Mucosa of stomach (tissue), 1 donor: Measurements from ENCODE around the gene MALRD1.

Experiments
- H3K27me3 ChIP-seq: one replicate; pipeline ENCODE4 v1.7.0; 2013; ENCODE audit warnings: mild to moderate bottlenecking, low read length; ENCODE audit not compliant: control insufficient read depth, insufficient read depth
- H3K36me3 ChIP-seq: one replicate; pipeline ENCODE4 v1.7.0; 2013; ENCODE audit warnings: low read length; ENCODE audit not compliant: control insufficient read depth, insufficient read depth
- H3K4me1 ChIP-seq: one replicate; pipeline ENCODE4 v1.7.0; 2013; ENCODE audit warnings: mild to moderate bottlenecking, low read length; ENCODE audit not compliant: control insufficient read depth, insufficient read depth
- H3K4me3 ChIP-seq: one replicate; pipeline ENCODE4 v1.7.0; 2013; ENCODE audit warnings: low read length
- H3K9ac ChIP-seq: one replicate; pipeline ENCODE4 v1.7.0; 2013; ENCODE audit warnings: mild to moderate bottlenecking, low read length, moderate library complexity
- H3K9me3 ChIP-seq: one replicate; pipeline ENCODE4 v1.7.0; 2013; ENCODE audit warnings: mild to moderate bottlenecking, low read length, moderate library complexity; ENCODE audit not compliant: control insufficient read depth
- donor health status: Pancreatic carcinoma.

Gene MALRD1

DNA sequence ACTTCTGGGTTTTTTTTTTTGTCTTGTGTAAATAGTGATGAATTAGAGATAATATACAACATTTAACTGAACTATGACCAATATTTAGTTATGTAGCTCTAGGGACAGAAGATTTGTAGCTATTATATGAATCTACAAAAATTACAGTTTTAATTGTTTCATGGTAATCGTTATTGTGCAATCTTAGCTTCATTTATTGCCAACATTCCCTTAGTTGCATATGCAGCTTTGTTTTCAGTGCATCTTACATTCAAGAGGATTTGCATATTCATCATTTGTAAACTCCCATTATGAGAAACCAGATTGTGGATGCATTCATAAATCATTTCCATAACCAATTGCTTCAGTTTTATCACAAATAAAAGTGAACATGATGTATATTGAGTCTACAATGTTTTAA lies 68.8 kb downstream of the MALRD1 start:
- Histone ChIP-seq H3K27me3 (no peaks in the 10 kb centered on the region), H3K36me3 (no peaks in the 10 kb centered on the region), H3K4me3 (no peak overlapping the region), H3K9ac (no peak overlapping the region), H3K9me3 (no peaks in the 10 kb centered on the region), H3K4me1 (no peaks in the 10 kb centered on the region)

GRCh38 chr10:19119191-19119590 lies 70.6 kb downstream of the MALRD1 start:
- no peak overlapping the region for H3K9ac ChIP-seq

GRCh38 chr10:19120381-19120908 lies 71.8 kb downstream of the MALRD1 start:
- no peak overlapping the region for H3K4me3 ChIP-seq
- H3K27me3 ChIP-seq: no peaks in the 10 kb centered on the region
- no peaks in the 10 kb centered on the region for H3K9me3 ChIP-seq
- H3K36me3 ChIP-seq: no peaks in the 10 kb centered on the region
- no peaks in the 10 kb centered on the region for H3K4me1 ChIP-seq
- no peak overlapping the region for H3K9ac ChIP-seq

More at GRCh38 chr10:19119191-19119590, 70.6 kb downstream of the MALRD1 start:
- no peaks in the 10 kb centered on the region for H3K9me3 ChIP-seq
- no peak overlapping the region for H3K4me3 ChIP-seq
- no peaks in the 10 kb centered on the region for H3K4me1 ChIP-seq
- no peaks in the 10 kb centered on the region for H3K36me3 ChIP-seq
- no peaks in the 10 kb centered on the region for H3K27me3 ChIP-seq

DNA sequence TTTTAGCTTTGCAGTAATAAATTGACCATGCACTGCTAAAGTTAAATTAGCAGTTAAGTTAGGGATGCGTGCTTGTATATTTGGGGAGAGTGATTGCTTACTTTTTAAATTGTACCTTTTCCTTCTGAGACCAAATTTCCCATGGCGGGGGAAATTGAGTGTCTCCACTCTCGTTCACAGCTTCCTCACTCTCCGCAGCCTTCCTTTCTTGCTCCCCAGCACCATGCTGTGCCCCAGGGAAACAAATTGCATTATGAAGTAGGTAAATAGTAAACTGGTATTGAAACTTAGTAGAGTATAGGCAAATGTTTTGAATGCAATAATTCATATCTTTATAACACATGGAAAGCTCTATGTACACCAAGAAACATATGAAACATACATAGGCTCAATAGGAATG lies 85.4 kb downstream of the MALRD1 start:
- H3K4me1 ChIP-seq: no peaks in the 10 kb centered on the region
- H3K27me3 ChIP-seq: no peaks in the 10 kb centered on the region
- H3K9me3 ChIP-seq: no peaks in the 10 kb centered on the region
- H3K4me3 ChIP-seq: no peak overlapping the region
- H3K36me3 ChIP-seq: no peaks in the 10 kb centered on the region
- no peak overlapping the region for H3K9ac ChIP-seq

- Histone ChIP-seq H3K9ac (no peak overlapping the region), H3K27me3 (no peaks in the 10 kb centered on the region), H3K36me3 (no peaks in the 10 kb centered on the region), H3K9me3 (no peaks in the 10 kb centered on the region), H3K4me1 (no peaks in the 10 kb centered on the region), H3K4me3 (no peak overlapping the region)
These were observed 94.4 kb downstream of the MALRD1 start for GRCh38 chr10:19142967-19143366.

GRCh38 chr10:19144206-19144605 lies 95.6 kb downstream of the MALRD1 start:
- no peaks in the 10 kb centered on the region for H3K36me3 ChIP-seq
- no peak overlapping the region for H3K9ac ChIP-seq
- H3K27me3 ChIP-seq: no peaks in the 10 kb centered on the region
- H3K4me1 ChIP-seq: no peaks in the 10 kb centered on the region
- no peaks in the 10 kb centered on the region for H3K9me3 ChIP-seq
- H3K4me3 ChIP-seq: no peak overlapping the region

GRCh38 chr10:19154375-19154774 lies 105.8 kb downstream of the MALRD1 start:
- Histone ChIP-seq H3K4me3 (no peak overlapping the region), H3K4me1 (no peaks in the 10 kb centered on the region), H3K9me3 (no peaks in the 10 kb centered on the region), H3K9ac (no peak overlapping the region), H3K27me3 (no peaks in the 10 kb centered on the region), H3K36me3 (no peaks in the 10 kb centered on the region)

- Histone ChIP-seq H3K27me3 (no peaks in the 10 kb centered on the region), H3K9ac (no peak overlapping the region)
These were observed 109.8 kb downstream of the MALRD1 start for GRCh38 chr10:19158358-19158757.

DNA sequence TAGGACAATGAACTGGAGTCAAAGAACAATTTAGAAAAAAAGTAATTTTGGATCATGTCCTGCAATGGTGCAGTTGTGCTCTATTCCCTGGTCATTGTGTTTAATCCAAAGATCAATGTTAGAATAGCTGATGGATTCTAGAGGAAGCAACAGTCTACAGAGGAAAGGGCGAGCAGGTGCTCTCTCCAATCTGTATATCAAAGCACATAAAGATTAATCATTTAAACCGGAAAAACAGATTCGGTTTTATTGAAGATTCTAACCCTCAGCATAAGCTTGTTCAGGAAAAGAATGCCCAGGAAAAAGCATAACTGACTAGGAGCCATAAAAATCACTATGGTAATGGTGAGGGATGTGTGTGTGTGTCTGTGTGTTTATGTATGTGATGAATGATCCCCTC lies 110.3 kb downstream of the MALRD1 start:
- Histone ChIP-seq H3K9me3 (no peaks in the 10 kb centered on the region), H3K9ac (no peak overlapping the region), H3K27me3 (no peaks in the 10 kb centered on the region), H3K4me3 (no peak overlapping the region), H3K4me1 (no peaks in the 10 kb centered on the region), H3K36me3 (no peaks in the 10 kb centered on the region)

More at GRCh38 chr10:19158358-19158757, 109.8 kb downstream of the MALRD1 start:
- no peaks in the 10 kb centered on the region for H3K9me3 ChIP-seq
- no peaks in the 10 kb centered on the region for H3K36me3 ChIP-seq
- H3K4me3 ChIP-seq: no peak overlapping the region
- no peaks in the 10 kb centered on the region for H3K4me1 ChIP-seq

GRCh38 chr10:19164461-19164860 lies 115.9 kb downstream of the MALRD1 start:
- Histone ChIP-seq H3K9ac (no peak overlapping the region), H3K4me3 (no peak overlapping the region), H3K9me3 (no peaks in the 10 kb centered on the region), H3K27me3 (no peaks in the 10 kb centered on the region), H3K4me1 (no peaks in the 10 kb centered on the region), H3K36me3 (no peaks in the 10 kb centered on the region)

- H3K9ac ChIP-seq: no peak overlapping the region
- H3K4me1 ChIP-seq: no peaks in the 10 kb centered on the region
- H3K4me3 ChIP-seq: no peak overlapping the region
- H3K36me3 ChIP-seq: no peaks in the 10 kb centered on the region
- no peaks in the 10 kb centered on the region for H3K27me3 ChIP-seq
- H3K9me3 ChIP-seq: no peaks in the 10 kb centered on the region
These were observed 120.0 kb downstream of the MALRD1 start for GRCh38 chr10:19168584-19168983.

DNA sequence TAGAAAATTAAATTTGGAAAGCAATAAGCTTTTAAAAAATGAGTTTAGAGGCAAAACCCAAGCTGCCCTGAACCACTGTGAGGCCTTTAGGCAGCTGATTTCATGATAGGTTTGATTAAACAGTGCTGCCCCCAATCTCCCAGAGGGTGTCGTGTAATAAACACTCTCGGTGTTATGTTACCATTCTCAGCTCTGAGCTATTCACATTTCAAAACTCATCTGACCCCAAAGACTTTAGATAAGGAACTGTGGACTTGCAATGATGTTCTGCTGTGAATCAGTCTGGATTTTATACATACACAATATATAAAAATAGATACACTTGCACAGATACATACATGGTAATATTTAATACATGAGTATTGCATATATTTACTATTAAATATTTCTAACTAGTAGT lies 120.4 kb downstream of the MALRD1 start:
- Histone ChIP-seq H3K9ac (no peak overlapping the region), H3K4me3 (no peak overlapping the region), H3K27me3 (no peaks in the 10 kb centered on the region), H3K36me3 (no peaks in the 10 kb centered on the region), H3K4me1 (no peaks in the 10 kb centered on the region), H3K9me3 (no peaks in the 10 kb centered on the region)

- no peaks in the 10 kb centered on the region for H3K9me3 ChIP-seq
- no peak overlapping the region for H3K9ac ChIP-seq
- H3K27me3 ChIP-seq: no peaks in the 10 kb centered on the region
- no peaks in the 10 kb centered on the region for H3K4me1 ChIP-seq
- H3K36me3 ChIP-seq: no peaks in the 10 kb centered on the region
- no peak overlapping the region for H3K4me3 ChIP-seq
These were observed 121.1 kb downstream of the MALRD1 start for GRCh38 chr10:19169684-19170083.
